GM21619 (cell line): Measurements from ENCODE around the gene ASCC1.
"Not testable (repeated sequence)": the region's sequence is repeated elsewhere in the genome, so short reads cannot be mapped to it uniquely, and the experiment has no call there.

Experiments used
- ATAC-seq: cut with Tn5 transposase; IDR thresholded peaks from one replicate; pipeline ENCODE4 v1.9.1; 2021; ENCODE audit not compliant: unreplicated experiment

ASCC1 gene

DNA sequence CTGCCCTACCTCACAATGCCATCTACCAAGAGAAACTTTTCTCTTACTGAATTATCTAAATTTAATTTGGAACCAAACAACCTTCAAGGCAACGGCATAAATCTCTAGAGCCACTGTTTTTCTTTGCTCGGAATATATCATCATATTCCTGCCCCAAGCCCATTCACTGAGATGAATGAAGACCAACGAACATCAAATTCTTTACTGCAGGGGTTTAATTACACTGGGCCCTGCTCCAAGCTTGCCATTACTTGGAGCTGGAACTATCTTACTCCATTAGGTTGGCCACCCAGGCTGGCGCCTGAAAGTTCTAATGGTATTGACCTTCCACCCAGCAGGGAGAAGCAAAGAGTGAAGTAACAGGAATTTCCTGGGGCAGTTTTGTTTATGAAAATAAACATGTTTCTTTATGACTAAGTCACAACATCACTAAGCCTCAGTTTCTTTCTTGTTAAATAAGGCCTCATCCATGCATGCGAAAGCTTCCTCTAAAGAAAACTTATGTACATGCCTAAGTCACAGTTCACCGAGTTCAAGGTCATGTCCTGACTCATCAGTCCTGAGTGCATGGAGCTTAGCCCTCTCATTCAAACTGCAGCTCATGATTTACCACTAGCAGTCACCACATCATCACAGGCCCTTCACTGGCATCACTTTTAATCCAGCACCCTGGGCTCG is 42.3 kb downstream of the ASCC1 start:
- ATAC-seq, result peak; percentile 52

DNA sequence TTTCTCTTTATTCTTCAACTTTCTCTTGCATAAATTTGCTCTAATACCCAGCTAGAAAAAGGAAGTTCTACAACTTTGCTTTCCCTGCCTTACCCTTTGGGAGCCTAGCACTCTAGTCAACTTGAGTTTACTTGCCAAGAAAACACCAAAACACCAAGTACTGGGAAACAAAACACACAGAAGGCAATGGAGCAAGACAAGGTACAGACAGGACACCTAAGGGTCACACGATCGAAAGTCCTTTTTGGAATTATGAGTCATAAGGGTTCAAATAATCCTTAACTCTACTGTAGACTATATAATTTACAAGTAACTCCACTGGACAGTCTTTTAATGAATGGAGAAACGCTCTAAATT is 42.8 kb downstream of the ASCC1 start:
- no peak for ATAC-seq

DNA sequence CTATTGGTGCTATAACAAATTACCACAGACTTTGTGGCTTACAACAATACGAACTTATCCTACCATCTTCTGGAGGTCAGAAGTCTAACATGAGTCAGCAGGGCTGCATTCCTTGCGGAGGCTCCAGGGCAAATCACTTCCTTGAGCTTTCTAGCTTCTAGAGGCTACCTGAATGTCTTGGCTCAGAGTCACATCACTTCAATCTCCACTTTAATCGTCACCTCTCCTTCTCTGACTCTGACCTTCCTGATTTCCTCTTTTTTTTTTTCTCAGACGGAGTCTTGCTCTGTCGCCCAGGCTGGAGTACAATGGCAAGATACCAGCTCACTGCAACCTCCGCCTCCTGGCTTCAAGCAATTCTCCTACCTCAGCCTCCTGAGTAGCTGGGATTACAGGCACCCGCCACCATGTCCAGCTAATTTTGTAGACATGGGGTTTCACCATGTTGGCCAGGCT is 44.9 kb downstream of the ASCC1 start:
- no peak for ATAC-seq

DNA sequence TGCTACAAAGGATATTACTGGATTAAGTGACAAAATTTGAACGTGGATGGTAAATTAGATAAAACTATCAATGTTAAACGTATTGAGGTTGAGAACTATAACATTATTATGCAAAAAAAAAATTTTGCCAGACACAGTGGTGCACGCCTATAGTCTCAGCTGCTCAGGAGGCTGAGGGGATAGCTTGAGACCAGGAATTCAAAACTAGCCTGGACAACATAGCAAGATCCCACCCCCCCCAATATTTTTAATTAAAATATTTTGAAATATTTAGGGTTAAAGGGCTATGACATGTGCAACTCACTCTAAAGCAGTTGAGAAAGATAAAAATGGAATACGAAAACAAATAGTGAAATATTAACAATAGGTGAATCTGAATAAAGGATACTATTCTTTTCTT is 45.3 kb downstream of the ASCC1 start:
- ATAC-seq, result no peak

DNA sequence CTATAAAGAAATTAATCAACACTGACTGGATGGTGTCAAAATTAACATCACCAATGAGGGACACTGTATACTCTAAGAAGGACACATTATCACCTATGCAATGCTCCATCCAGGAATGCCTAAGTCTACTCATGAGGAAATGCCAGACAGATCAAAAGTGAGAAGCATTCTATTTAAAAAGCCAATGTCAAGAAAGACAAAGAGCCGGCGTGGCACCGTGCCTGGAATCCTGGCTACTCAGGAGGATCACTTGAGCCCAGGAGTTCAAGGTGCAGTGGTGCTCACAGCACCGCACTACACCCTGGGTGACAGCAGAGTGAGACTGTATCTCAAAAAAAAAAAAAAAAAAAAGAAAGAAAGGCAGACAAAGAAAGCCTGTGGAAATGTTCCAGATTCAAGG is 45.8 kb downstream of the ASCC1 start:
- no peak for ATAC-seq

DNA sequence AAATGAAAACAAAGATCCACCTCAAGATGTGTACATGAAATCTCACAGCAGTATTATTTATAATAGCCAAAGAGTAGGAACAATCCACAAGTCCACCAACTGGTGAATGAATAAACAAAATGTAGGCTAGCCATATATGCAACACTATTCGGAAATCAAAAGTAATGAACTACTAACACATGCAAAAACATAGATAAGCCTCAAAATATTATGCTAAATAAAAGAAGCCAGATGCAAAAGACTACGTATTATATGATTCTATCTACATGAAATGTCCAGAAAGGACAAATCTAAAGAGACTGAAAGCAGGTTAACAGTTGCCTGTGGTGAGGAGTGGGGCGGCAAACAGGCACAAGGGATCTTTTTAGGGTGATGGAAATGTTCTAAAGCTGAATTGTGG is 49.0 kb downstream of the ASCC1 start:
- ATAC-seq, result no peak

DNA sequence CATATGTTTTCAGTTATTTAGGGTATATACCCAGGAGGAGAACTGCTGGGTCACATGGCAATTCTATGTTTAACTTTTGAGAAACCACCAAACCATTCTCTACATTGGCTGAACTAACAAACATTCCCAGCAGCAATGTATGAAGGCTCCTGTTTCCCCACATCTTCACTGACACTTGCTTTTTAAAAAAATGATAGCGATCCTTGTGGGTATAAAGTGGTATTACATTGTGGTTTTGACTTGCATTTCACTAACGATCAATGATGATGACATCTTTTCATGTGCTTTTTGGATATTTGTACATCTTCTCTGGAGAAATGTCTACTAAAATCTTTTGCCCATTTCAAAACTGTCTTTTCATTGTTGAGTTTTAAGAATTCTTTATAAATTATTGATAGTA is 51.5 kb downstream of the ASCC1 start:
- no peak for ATAC-seq

DNA sequence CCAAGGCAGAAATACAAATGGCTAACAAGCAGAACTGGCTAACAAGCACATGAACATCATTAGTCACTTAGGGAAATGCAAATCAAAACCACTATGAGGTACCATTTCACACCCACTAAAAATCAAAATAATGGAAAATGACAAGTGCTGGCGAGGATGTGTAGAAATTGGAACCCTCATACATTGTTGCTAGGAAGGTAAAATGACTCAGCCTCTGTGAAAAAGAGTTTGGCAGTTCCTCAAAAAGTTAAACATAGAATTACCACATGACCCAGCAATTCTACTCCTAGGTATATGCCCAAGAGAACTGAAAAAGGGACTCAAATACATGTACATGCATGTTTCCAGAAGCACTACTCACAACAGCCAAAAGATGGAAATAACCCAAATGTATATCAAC is 53.1 kb downstream of the ASCC1 start:
- ATAC-seq, result no peak

DNA sequence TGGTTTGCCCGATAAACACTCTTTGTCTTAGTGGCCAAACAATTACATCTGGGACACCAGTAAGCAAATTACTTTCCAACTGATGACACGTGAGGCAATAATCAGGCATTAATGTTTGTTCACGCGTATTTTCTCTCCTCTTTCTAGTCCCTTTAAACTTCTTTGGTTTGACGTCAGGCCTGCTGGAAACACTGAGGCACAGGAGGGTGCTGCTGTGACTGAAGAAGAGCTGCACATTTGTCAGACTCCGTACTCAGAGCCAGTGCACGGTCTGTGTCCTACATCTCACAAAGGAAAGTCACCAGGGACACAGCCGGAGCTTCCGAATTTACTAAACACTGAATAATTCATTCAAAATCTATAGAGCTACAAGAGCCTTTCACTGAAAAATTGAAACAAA is 57.9 kb downstream of the ASCC1 start:
- no peak for ATAC-seq

DNA sequence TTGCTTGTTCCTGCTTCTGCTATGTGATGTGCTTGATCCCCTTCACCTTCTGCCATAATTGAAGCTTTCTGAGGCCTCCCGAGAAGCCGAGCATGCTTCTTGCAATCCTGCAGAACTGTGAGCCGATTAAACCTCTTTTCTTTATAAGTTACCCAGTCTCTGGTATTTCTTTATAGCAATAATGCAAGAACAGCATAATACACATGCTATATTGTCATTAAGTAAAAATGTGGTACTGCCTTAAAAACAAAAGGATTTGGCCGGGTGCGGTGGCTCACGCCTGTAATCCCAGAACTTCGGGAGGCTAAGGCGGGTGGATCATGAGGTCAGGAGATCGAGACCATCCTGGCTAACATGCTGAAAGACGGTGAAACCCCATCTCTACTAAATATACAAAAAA is 59.9 kb downstream of the ASCC1 start:
- ATAC-seq, result no peak

DNA sequence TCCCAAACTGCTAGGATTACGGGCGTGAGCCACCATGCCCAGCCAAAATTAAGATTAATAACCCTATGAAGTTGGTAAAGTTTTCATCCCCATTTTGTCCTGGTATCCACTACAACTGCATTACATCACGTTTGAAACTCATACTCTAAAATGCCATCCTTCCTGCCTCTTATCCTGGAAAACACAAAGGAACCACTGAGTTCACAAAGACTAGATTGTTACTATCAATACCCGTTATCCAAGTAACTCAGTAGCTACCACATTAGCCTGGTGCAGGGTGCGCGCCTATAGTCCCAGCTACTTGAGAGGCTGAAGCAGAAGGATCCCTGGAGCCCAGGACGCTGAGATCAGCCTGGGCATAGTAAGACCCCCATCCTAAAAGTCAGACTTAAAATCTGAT is 63.8 kb downstream of the ASCC1 start:
- ATAC-seq, result no peak

DNA sequence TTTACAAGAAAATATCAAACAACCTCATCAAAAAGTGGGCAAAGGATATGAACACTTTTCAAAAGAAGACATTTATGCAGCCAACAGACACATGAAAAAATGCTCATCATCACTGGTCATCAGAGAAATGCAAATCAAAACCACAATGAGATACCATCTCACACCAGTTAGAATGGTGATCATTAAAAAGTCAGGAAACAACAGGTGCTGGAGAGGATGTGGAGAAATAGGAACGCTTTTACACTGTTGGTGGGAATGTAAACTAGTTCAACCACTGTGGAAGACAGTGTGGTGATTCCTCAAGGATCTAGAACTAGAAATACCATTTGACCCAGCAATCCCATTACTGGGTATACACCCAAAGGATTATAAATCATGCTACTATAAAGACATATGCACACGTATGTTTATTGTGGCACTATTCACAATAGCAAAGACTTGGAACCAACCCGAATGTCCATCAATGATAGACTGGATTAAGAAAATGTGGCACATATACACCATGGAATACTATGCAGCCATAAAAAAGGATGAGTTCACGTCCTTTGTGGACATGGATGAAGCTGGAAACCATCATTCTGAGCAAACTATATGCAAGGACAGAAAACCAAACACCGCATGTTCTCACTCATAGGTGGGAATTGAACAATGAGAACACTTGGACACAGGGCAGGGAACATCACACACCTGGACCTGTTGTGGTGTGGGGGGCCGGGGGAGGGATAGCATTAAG is 65.2 kb downstream of the ASCC1 start:
- ATAC-seq, result not testable (repeated sequence)

DNA sequence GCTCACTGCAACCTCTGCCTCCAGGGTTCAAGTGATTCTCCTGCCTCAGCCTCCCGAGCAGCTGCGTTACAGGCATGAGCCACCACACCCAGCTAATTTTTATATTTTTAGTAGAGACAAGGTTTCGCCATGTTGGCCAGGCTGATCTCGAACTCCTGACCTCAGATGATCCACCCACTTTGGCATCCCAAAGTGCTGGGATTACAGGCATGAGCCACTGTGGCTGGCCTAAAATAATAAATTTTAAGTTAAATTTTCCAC is 68.8 kb downstream of the ASCC1 start:
- not testable (repeated sequence) for ATAC-seq

DNA sequence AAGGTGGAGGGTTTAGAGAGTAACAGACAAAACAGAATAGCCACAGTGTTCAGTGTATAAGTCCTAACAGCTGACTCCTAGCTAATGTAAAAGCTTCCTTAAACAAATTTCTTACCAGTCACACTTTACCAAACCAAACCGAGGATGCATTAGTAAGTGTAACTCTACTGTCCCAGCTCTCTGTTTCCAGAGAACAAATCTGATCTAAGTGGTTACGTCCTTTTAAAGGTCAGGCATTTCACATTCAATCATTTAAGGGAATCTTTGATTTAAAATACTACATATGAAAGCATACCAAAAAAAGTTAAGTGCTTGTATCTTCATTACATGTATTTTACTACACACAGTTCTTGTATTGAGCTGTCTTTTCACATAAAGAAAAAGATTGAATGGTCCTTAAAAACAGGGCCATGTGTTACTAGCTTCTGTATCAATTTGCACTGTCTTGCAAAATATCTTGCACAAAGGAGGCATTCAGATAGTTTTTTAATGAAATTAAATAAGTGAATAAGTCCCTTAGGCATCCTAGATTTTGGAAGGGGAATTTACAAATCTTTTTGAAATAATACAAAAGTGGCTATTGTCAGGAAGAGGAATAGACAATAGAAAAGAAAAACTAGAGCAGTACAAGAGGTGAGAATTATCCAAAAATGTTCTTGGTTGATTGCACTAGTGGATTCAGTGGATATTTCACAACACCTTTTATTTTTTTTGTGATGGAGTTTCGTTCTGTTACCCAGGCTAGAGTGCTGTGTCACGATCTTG is 69.3 kb downstream of the ASCC1 start:
- no peak for ATAC-seq

DNA sequence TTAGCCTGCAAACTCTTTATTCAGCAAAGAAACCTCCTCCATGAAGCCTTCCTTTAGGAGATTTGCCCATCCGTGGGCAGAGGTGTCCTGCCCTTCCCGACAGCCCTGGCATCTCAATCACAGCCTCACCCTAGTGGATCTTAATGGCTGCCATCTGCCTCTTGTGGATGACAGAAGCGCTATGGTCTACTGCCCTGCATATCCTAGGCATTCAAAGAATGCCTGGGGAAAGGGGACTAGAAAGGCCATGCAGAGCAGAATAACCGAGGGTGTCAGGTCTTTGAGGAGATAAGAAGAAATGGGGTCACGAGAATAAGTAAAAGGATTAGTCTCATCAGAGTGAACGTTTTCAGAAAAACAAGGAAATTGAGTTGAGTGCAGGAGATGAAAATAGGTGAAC is 70.0 kb downstream of the ASCC1 start:
- ATAC-seq, result no peak

DNA sequence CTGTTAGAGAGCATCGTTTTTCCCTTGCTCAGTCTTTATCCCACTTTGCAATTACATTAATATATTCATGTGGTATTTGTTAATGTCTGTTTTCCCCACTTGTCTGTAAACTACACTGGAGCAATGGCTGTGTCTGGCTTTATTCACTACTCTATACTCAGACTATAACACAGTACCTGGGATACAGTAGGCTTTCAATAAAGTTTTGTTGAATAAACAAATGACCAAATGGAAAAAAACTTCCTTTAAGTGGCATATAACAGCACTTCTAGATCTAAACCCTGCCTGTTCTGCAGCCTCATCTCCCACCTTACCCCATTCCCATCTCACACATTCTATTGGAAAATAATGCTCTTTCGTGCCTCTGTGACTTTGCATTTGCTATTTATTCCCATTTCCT is 70.4 kb downstream of the ASCC1 start:
- ATAC-seq, result no peak

DNA sequence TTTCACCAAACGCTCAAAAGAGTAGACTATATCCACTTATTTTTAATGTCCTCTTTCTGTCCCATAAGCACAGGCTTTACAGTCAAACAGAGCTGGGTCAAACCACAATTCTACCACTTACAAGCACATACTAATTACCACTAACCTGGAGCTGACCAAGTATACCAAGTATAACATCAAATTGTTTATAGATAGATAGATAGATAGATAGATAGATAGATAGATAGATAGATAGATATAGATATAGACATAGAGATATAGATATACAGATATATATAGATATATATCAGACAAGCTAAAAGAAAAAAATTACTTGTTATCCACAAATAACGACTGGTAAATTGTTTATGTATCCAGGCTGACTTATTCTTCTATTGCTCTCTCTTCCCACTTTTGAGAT is 75.2 kb downstream of the ASCC1 start:
- no peak for ATAC-seq

DNA sequence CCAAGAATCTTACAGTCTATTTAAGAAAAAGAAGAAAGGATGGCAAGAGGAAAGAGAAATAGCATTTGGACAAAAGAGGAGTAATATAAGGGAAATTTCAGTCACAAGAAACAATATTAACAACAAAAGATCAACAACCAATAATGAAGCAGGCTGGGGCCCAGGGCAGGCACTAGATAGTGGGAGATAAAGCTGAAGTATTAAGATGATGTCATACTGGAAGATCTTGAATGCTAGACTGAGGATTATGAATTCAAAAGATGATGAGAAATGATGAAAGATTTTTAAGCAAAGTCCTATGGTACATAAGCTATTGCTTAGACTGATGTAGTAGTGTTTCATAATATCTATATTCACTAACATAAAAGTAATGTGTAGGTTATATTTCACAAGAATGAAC is 75.9 kb downstream of the ASCC1 start:
- ATAC-seq, result no peak

DNA sequence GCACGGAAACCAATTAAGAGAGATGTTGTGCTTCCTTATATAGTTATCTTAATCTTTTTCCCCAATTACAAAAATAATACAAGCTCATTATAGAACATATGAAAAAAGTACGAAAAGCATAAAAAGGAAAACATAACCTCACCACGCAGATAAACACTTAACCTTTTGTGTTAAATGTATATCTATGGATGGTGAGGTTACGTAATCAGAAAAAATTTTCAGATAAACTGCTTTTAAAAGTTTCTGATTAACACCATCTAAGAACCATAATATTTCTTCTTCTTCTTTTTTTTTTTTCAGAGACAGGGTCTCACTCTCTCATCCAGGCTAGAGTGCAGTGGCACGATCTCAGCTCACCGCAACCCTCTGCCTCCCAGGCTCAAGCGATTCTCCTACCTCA is 78.5 kb downstream of the ASCC1 start:
- no peak for ATAC-seq

DNA sequence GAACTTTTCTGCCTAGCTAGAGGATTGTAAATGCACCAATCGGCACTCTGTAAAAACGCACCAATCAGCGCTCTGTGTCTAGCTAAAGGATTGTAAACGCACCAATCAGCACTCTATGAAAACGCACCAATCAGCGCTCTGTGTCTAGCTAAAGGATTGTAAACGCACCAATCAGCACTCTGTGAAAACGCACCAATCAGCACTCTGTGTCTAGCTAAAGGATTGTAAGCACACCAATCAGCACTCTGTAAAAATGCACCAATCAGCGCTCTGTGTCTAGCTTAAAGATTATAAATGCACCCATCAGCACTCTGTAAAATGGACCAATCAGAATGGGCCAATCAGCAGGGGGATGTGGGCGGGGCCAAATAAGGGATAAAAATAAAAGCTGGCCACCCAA is 79.9 kb downstream of the ASCC1 start:
- ATAC-seq, result not testable (repeated sequence)

DNA sequence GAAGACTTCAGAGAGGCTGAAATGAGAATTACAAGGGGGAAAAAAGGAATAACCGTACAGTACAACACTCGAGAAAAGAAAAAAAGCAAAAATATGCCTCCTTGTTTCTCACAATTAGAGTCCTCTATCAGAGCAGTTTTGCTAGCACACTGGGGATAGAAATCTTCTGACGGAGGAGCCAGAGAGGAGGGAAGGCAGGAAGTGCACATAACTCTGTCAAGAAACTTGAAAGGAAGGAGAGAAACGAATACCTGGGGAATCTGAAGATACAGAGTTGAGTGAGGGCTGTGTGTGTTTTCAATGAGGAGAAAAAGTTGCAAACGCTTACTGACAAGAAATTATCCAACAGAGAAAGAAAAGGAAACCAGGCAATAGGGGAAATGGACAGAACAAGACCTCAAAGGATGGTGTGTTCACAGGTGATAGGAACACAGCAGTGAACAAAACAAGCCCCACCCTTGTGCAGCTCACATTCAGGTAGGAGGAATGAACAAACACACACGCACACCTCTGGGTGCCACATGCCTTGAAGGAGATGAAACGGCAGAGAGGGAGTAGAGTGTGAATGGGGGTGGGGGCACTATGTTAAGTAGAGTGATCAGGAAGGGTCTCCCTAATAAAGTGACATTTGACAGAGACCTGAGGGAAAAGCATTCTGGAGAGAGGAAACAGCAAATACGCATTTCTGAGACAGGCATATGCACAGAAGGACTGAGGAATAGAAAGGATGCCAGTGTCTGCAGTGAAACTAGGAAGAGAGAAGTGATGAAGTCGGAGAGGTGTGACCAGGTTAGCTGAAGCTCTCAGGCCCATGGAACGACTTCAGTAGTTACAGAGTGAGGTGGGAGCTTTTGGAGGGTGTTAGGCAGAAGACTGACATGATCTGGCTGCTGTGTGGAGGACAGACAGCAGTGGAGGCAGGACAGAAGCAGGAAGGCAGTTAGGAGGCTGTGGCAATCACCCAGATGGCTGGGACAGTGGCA is 81.0 kb downstream of the ASCC1 start:
- no peak for ATAC-seq
